Subcutaneous abdominal adipose tissue (tissue), 5 donors: ENCODE results near the gene GLDN.
"Not testable (repeated sequence)": the region's sequence is repeated elsewhere in the genome, so short reads cannot be mapped to it uniquely, and the experiment has no call there.

Experiments
- H3K27ac ChIP-seq: one replicate; pipeline ENCODE4 v1.7.0; 2013; ENCODE audit warnings: low read depth, mild to moderate bottlenecking, inconsistent platforms, low read length, moderate library complexity
- H3K27me3 ChIP-seq, 5 donors: one replicate each; pipeline ENCODE4 v1.7.0; 2013; ENCODE audit warnings: low read length in 5 of 5, inconsistent platforms in 1 of 5; ENCODE audit not compliant: control insufficient read depth in 5 of 5, insufficient read depth in 4 of 5
- H3K36me3 ChIP-seq, 5 donors: one replicate each; pipeline ENCODE4 v1.7.0; 2013; ENCODE audit warnings: low read length in 5 of 5; ENCODE audit not compliant: control insufficient read depth in 5 of 5, insufficient read depth in 5 of 5
- H3K4me1 ChIP-seq, 5 donors: one replicate each; pipeline ENCODE4 v1.7.0; 2013; ENCODE audit warnings: low read length in 5 of 5, mild to moderate bottlenecking in 3 of 5, moderate library complexity in 1 of 5; ENCODE audit not compliant: control insufficient read depth in 5 of 5, insufficient read depth in 5 of 5
- H3K4me3 ChIP-seq, 5 donors: one replicate each; pipeline ENCODE4 v1.7.0; 2013; ENCODE audit warnings: low read length in 5 of 5, low read depth in 1 of 5
- H3K9ac ChIP-seq, 5 donors: one replicate each; pipeline ENCODE4 v1.7.0; 2013; ENCODE audit warnings: low read length in 5 of 5, mild to moderate bottlenecking in 4 of 5, moderate library complexity in 3 of 5
- H3K9me3 ChIP-seq, 5 donors: one replicate each; pipeline ENCODE4 v1.7.0; 2013; ENCODE audit warnings: low read length in 5 of 5; ENCODE audit not compliant: control insufficient read depth in 5 of 5
- donor health status: healthy.
- donor health status: healthy.
- donor health status: healthy.
- donor health status: healthy.
- donor health status: healthy.

GLDN gene

DNA sequence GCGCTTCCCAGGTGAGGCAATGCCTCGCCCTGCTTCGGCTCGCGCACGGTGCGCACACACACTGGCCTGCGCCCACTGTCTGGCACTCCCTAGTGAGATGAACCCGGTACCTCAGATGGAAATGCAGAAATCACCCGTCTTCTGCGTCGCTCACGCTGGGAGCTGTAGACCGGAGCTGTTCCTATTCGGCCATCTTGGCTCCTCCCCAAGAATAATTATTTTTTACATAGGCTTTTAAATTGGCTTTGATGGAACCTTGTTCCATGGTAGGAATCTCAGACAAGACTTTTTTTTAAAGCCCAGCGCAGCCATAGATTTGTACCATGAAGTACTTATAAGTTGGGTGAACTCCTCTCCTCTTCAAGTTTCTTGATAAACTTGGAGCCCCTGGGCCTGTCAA is 81.6 kb downstream of the GLDN start:
- H3K9me3 ChIP-seq, H3K4me1 ChIP-seq, H3K27ac ChIP-seq, H3K27me3 ChIP-seq, H3K4me3 ChIP-seq, H3K9ac ChIP-seq, H3K36me3 ChIP-seq: not testable (repeated sequence)

DNA sequence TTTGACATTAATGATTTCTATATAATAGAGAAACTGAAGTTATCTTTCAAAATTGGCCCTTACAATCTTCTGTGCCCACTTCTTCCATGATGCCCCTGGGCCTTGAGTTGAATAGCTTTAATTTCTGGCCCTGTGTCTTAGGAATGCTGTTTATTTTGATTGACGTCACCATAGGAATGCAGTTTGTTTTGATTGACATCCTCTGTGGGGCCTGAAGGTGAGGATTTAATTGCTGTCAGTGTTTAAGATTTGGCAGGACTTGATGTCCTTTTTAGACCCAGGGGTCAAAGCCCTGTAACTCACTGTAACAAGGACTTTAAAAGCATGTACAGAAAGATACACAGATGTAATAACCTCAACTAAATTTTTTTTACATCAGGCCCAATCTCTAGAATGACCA is 83.3 kb downstream of the GLDN start:
- Histone ChIP-seq H3K4me3 (no peak overlapping the region), H3K4me1 (no peaks in the 10 kb centered on the region), H3K9me3 (no peaks in the 10 kb centered on the region), H3K9ac (no peak overlapping the region), H3K27me3 (no peaks in the 10 kb centered on the region), H3K36me3 (peaks cover 0 to 4% (median 0%) of the 10 kb centered on the region in 5 donors), H3K27ac (no peak overlapping the region)

DNA sequence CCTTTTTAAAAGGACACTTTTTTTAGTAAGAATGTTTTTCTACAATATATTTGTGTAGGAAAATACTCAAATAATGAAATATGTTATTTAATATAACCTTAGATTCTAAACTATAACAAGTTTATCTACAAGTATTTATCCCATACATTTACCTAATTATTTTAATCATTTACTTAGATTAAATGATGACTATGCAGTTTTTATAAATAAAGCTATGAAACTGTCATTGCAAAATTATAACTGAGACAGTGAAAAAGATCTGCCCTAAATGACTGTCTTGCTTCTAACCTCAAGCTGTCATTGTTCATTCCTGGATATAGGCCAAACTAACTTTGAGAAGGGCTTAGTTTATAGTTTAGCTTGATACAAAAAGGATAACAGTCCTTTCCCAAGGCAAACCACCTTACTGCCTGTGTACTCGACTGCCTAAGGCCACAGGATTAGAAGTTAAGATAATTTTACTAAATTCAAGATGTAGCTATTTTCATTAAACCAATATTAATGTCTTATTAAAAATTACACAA is 84.1 kb downstream of the GLDN start:
- Histone ChIP-seq H3K9me3 (peaks cover 0 to under 1% (median 0%) of the 10 kb centered on the region in 5 donors), H3K9ac (no peak overlapping the region), H3K27ac (no peak overlapping the region), H3K27me3 (no peaks in the 10 kb centered on the region), H3K4me1 (no peaks in the 10 kb centered on the region), H3K36me3 (peaks cover 0 to 4% (median 0%) of the 10 kb centered on the region in 5 donors), H3K4me3 (no peak overlapping the region)

DNA sequence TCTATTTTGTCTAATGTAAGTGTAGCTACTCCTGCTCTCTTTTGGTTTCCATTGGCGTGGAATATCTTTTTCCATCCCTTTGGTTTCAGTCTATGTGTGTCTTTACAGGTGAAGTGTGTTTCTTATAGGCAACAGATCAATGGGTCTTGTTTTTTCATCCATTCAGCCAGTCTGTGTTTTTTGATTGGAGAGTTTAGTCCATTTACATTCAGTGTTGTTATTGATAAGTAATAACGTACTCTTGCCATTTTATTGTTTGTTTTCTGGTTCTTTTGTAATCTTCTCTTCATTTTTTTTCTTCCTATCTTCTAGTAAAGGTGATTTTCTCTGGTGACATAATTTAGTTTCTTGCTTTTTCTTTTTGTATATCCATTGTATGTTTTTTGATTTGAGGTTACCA is 97.1 kb downstream of the GLDN start:
- H3K4me1 ChIP-seq: no peaks in the 10 kb centered on the region
- no peaks in the 10 kb centered on the region for H3K36me3 ChIP-seq
- no peak overlapping the region for H3K4me3 ChIP-seq
- H3K9ac ChIP-seq: no peak overlapping the region
- H3K27me3 ChIP-seq: no peaks in the 10 kb centered on the region
- peaks cover 0 to 5% (median 0%) of the 10 kb centered on the region in 5 donors for H3K9me3 ChIP-seq
- no peak overlapping the region for H3K27ac ChIP-seq

DNA sequence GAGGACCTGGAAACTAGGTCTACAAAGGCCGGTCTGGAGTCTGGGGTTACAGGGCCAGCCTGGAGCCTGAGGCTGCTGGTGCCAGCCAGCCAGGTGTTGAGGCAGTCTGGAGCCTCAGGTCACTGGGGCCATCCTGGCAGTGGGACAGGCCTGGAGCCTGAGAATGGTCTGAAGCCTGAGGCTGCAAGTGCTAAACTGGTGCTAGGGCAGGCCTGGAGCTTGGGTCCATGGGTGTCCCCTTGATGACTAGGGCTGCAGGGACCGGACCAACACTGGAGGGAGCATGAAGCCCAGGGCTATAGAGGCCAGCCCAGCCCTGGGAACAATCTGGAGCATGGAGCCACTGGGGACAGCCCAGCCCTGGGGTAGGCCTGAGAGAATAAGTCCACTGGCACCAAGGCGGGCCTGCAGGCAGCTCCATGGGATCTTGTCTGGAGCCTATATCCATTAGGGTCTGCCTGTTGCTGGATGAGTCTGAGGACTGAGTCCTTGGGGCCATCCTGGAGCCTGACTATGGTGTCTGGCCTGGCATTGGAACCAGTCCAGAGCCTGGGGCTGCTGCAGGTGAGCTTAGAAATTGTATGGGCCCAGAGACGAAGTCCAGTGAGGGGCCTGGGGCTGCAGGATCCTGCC is 101.9 kb downstream of the GLDN start:
- Histone ChIP-seq H3K27ac (no peak overlapping the region), H3K4me1 (no peaks in the 10 kb centered on the region), H3K9ac (no peak overlapping the region), H3K27me3 (no peaks in the 10 kb centered on the region), H3K36me3 (peaks cover 10 to 21% (median 12%) of the 10 kb centered on the region in 5 donors), H3K9me3 (peaks cover 0 to under 1% (median 0%) of the 10 kb centered on the region in 5 donors), H3K4me3 (no peak overlapping the region)

DNA sequence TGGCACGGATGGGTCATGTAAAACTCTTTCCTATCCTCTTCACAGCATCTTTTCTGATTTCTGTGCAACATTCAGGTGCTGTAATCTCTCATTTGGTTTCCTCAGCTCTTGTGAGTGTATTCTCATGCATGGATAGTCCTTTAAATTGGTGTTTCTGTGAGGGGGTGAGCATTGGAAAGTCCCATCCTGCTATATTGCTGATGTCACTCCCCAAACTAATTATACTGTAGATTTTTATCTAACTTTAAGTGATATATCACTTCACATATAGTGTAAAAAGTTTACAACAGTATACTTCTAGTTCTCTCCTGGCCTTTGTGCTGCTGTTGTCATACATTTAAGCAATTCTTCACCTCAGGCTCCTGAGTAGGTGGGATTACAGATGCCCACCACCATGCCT is 102.7 kb downstream of the GLDN start:
- Histone ChIP-seq H3K27ac (no peak overlapping the region), H3K27me3 (no peaks in the 10 kb centered on the region), H3K9me3 (no peaks in the 10 kb centered on the region), H3K4me3 (no peak overlapping the region), H3K9ac (no peak overlapping the region), H3K4me1 (no peaks in the 10 kb centered on the region), H3K36me3 (peaks cover 16 to 29% (median 17%) of the 10 kb centered on the region in 5 donors)

DNA sequence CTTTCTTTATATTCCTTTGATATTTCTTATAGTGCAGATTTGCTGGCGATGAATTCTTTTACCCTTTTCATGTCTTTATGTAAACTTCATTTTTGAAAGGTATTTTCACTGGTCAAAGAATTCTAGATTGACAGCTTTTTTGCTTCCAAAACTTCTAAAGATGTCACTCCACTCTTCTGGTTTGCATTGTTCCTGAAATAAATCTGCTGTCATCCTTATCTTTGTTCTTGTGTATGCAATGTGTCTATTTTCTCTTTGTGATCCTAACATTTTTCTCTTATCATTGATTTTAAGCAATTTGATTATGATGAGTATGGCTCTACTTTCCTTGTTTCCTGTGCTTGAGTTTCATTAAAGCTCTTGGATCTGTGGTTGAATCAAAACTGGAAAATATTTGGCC is 103.4 kb downstream of the GLDN start:
- Histone ChIP-seq H3K9me3 (no peaks in the 10 kb centered on the region), H3K4me1 (no peaks in the 10 kb centered on the region), H3K36me3 (peaks cover 23 to 35% (median 24%) of the 10 kb centered on the region in 5 donors), H3K27me3 (no peaks in the 10 kb centered on the region), H3K27ac (no peak overlapping the region), H3K4me3 (no peak overlapping the region), H3K9ac (no peak overlapping the region)

DNA sequence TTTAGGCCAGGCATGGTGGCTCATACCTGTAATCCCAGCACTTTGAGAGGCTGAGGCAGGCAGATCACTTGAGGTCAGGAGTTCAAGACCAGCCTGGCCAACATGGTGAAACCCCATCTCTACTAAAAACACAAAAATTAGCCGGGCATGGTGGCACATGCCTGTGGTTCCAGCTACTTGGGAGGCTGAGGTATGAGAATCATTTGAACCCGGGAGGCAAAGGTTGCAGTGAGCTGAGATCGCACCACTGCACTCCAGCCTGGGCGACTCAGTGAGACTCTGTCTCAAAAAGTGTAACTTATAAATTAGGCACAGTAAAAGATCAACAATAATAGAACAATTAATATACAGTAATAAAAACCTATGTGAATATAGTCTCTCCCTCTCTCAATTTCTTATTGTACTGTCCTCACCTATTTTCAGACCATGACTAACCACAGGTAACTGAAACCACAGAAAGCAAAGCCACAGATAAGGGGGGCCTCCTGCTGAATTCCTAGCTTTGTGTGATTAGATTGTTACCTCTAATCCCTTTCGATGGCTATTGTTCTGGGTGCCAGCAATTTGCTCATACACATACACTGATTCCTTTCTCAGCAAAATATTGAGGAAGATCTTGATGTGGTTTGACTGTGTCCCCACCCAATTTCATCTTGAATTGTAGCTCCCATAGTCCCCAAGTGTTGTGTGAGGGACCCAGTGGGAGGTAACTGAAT is 104.7 kb downstream of the GLDN start:
- not testable (repeated sequence) for H3K9ac ChIP-seq, H3K27ac ChIP-seq, H3K4me1 ChIP-seq, H3K4me3 ChIP-seq, H3K27me3 ChIP-seq, H3K9me3 ChIP-seq
- H3K36me3 ChIP-seq: peaks cover 28 to 48% (median 35%) of the 10 kb centered on the region in 5 donors

DNA sequence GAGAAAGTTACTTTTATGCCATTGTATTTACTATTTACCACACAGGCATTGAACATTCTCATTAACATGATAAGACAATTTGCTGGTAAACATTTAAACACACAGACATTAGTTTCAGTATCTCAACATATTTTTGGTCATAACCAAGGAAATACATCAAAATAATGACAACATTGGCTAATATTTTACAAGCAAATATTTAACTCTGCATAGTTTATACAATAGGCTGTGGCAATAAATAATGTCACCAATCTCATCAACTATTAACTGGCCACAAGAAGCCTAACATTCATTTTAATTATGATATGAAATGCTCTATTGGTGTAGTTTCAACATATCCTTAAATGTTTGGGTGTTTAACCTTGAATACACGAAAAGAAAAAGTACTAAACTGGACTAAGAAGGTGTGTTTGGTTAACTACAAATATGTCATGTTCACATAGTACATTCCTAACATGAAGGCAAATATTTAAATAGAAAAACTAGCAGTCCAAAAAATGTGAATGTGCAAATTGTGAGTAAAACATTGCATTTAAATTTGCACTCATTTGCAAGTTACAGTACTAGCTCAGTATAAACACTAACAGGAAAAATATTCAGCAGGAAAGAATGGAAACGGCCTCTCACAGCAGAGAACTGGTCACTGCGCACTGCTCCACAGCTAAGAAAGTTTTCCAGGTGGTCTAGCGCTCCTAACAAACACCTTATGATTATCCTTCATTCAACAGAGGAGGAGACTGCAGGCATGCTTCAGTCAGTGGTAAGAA is 106.6 kb downstream of the GLDN start:
- Histone ChIP-seq H3K27me3 (no peaks in the 10 kb centered on the region), H3K9ac (no peak overlapping the region), H3K4me1 (no peaks in the 10 kb centered on the region), H3K9me3 (no peaks in the 10 kb centered on the region), H3K27ac (no peak overlapping the region), H3K4me3 (no peak overlapping the region), H3K36me3 (peaks cover 34 to 59% (median 42%) of the 10 kb centered on the region in 5 donors)
